Right lobe of liver (tissue), 6 donors: Measurements from ENCODE around the gene WDR5. TPM values are rescaled to one million over a fixed set of nuclear protein-coding genes. Genes with fewer than 3 reads are reported as not detected.

Experiments used
- ATAC-seq, 4 donors: fragments of 200-7000 bp; cut with Tn5 transposase; one replicate each; pipeline ENCODE4 v1.9.1; 2020; ENCODE audit warnings: mild to moderate bottlenecking in 4 of 4, moderate library complexity in 4 of 4
- DNase-seq, 3 donors: peaks; one replicate each; pipeline ENCODE4 v3.0.0-alpha.2; 2020
- H3K27ac ChIP-seq, 3 donors: fragments of 200-600 bp; one replicate each; pipeline ENCODE4 v1.8.0; 2022
- H3K27me3 ChIP-seq, 2 donors: fragments of 200-600 bp; one replicate each; pipeline ENCODE4 v1.8.0; 2022
- H3K36me3 ChIP-seq, 4 donors: fragments of 200-600 bp; sonication (generic) in 1 of 4; one replicate each; pipeline versions ENCODE4 v1.5.1 to v1.8.0; 2017 to 2022; ENCODE audit warnings: control low read depth in 1 of 4
- H3K4me1 ChIP-seq, 4 donors: fragments of 200-600 bp; sonication (generic) in 1 of 4; one replicate each; pipeline versions ENCODE4 v1.5.1 to v1.8.0; 2017 to 2022; ENCODE audit warnings: control low read depth in 1 of 4
- H3K4me3 ChIP-seq, 3 donors: fragments of 200-600 bp; one replicate each; pipeline ENCODE4 v1.8.0; 2022
- H3K9me3 ChIP-seq, 4 donors: fragments of 200-600 bp; sonication (generic) in 1 of 4; one replicate each; pipeline versions ENCODE4 v1.5.1 to v1.8.0; 2017 to 2022; ENCODE audit warnings: control low read depth in 1 of 4
- POLR2A ChIP-seq: fragments of 450-650 bp; IDR thresholded peaks from one replicate; pipeline ENCODE4 v1.6.1; 2017; ENCODE audit warnings: antibody characterized with exemption, mild to moderate bottlenecking
- WGBS: methylation state at CpG from one replicate; pipeline ENCODE4 v1.1.6; 2018; ENCODE audit warnings: low coverage, low lambda C conversion rate; ENCODE audit not compliant: insufficient coverage; ENCODE audit errors: missing lambda C conversion rate; 5-methylcytosine and 5-hydroxymethylcytosine counted together
- intact Hi-C, 2 donors: fragments of 100-400 bp; cut with DNase I; formaldehyde crosslinking; loops; one replicate each; pipeline versions ENCODE4 v1.11.2 to v1.14.1; 2022
- total RNA-seq, 6 experiments: library from RNA; depleted of rRNA in 2 of 6; stranded (reverse); fragments of >200 nt in 2 of 6; fragmentation: NEBNext Ultra II Directional in 3 of 6; extraction: Animal tissue kit (Norgen Biotek cat#: 25700) in 3 of 6; gene quantifications; one replicate each; pipeline versions ENCODE4 v1.1.0 to v1.2.4, GENCODE V29; 2016 to 2023
- TF ChIP-seq, protein P1 (sequence below), 4 donors: fragments of 200-600 bp in 3 of 4; fragments of 450-650 bp in 1 of 4; IDR thresholded peaks; one replicate each; pipeline versions ENCODE4 v1.5.1 to v1.8.0; 2016 to 2022; ENCODE audit warnings: antibody characterized with exemption in 4 of 4, mild to moderate bottlenecking in 2 of 4
- donor health status: DM: no; HTN: yes; CAD: no.
- donor health status: DM: no; HTN: no; CAD: no.
- donor health status: DM: no; HTN: no; CAD: no.
- donor health status: DM: no; HTN: yes; CAD: no.
- donor health status: DM: no; HTN: yes; CAD: no.

Gene WDR5
- total RNA-seq, 6 experiments from 2014 or later: 16.6 to 24.0 (median 19.9) TPM

DNA sequence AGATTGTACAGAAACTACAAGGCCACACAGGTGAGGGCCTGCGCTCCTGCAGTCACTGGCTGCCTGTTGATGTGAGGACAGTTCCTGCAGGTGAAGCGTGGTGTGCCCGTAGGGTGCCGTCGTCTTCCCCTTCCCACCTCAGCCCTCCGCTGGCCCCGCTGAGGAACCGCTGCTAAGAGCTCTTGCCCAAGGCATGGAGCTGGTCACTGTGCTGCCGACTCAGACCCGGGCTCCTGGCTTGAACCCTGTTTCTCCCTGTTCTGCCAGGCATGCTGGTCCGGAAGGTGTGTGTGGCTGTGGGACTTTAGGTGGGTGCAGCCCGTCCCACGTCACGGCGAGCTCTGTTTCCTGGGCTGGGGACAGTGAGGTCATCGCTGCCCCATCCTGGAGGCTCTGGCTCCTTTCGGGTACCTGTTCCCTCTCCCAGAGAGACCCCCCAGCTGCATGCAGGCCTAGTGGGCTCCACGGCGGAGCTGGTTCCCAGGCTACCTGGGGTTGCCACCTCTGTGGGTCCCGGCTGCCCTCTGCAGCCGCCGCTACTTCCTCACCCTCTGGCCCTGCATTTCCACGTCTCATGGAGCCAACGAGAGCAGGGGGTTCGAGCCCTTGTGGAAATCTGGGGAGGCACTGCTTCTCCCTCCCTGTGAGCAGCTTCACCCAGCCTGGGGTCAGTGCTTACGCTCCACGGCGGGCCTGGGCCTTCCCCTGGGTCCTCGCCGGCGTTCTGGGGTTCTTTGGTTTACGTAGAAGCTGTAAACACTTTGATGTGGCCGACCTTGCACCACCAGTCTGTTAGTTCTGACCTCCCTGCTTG lies 20.9 kb downstream of the WDR5 start:
- Histone ChIP-seq H3K4me3 (no peak overlapping the region), H3K27ac (no peak overlapping the region), H3K4me1 (no peaks in the 10 kb centered on the region), H3K36me3 (peaks cover 11 to 63% (median 37%) of the 10 kb centered on the region in 4 donors), H3K27me3 (no peaks in the 10 kb centered on the region), H3K9me3 (no peaks in the 10 kb centered on the region)
- WGBS: 80% methylated on average over 5 of the region's 33 CpGs
- intact Hi-C loops: loop anchor here in 1 of 2 donors (5.0 kb wide), 1 partner anchor 834 kb away; no protein-coding TSS in a partner anchor
- DNase-seq: peak in 1 of 3 donors; percentile 45
- no peak for ATAC-seq
- no peak for TF ChIP-seq POLR2A
- TF ChIP-seq, protein P1, sequence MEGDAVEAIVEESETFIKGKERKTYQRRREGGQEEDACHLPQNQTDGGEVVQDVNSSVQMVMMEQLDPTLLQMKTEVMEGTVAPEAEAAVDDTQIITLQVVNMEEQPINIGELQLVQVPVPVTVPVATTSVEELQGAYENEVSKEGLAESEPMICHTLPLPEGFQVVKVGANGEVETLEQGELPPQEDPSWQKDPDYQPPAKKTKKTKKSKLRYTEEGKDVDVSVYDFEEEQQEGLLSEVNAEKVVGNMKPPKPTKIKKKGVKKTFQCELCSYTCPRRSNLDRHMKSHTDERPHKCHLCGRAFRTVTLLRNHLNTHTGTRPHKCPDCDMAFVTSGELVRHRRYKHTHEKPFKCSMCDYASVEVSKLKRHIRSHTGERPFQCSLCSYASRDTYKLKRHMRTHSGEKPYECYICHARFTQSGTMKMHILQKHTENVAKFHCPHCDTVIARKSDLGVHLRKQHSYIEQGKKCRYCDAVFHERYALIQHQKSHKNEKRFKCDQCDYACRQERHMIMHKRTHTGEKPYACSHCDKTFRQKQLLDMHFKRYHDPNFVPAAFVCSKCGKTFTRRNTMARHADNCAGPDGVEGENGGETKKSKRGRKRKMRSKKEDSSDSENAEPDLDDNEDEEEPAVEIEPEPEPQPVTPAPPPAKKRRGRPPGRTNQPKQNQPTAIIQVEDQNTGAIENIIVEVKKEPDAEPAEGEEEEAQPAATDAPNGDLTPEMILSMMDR (IDR thresholded peaks at IDR 0.05): no peak

DNA sequence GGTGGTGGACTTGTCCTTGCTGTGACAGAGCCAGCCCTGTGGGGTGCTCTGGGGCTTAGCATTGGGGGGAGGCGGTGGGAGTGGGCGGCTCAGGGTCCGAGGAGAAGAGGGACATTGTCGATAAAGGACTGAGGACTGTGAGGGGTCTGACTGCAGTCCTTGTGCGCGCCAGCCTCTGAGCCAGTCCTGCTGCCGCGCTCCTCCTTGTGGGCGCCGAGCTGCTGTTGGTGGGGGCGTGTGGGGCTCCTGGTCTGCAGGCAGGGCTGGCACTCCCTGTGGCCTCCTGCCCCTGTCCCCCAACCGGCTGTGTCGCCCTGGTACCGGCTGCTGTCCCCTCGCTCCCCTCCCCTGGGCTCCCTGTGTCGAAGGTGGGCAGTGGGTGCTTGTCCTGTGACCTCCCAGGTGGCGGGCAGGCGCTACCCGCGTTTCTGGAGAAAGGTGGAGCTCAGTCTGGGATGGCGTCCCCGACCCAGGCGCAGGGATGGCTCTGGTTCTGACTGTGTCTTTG lies 21.6 kb downstream of the WDR5 start:
- TF ChIP-seq, protein P1 (IDR thresholded peaks at IDR 0.05): no peak
- no peak for TF ChIP-seq POLR2A
- intact Hi-C loops: loop anchor here in 1 of 2 donors (5.0 kb wide), 1 partner anchor 835 kb away; no protein-coding TSS in a partner anchor
- Histone ChIP-seq H3K36me3 (peaks cover 11 to 62% (median 33%) of the 10 kb centered on the region in 4 donors), H3K27ac (no peak overlapping the region), H3K9me3 (no peaks in the 10 kb centered on the region), H3K4me1 (no peaks in the 10 kb centered on the region), H3K27me3 (no peaks in the 10 kb centered on the region), H3K4me3 (no peak overlapping the region)
- peak in 1 of 3 donors; percentile 42 for DNase-seq
- ATAC-seq: no peak
- WGBS: 90% methylated on average over 2 of the region's 23 CpGs

DNA sequence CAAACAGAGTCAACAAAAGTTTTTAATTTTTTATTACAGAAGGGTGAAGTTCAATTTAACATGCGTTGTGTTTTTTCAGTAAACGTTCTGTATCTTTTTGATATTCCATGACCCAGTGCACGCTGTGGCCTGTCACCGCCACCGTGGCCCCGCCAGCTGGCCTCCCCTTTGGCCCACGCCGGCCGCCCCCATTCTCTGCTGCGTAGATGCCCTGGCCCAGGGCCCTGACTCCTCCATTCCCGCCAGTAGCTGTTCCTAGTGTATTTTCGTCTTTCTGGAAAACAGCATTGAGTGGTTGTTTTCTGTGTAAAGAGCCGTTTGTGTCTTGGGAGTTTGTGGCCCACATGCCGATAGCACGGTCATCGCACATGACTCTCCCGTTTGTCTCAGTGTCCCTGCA lies 22.4 kb downstream of the WDR5 start:
- TF ChIP-seq POLR2A: no peak
- TF ChIP-seq, protein P1 (IDR thresholded peaks at IDR 0.05): no peak
- ATAC-seq (no peak), DNase-seq (peak in 1 of 3 donors; percentile 36)
- H3K36me3 ChIP-seq: peaks cover 11 to 55% (median 29%) of the 10 kb centered on the region in 4 donors
- peaks cover 0 to 7% (median 0%) of the 10 kb centered on the region in 4 donors for H3K4me1 ChIP-seq
- no peak overlapping the region for H3K27ac ChIP-seq
- H3K27me3 ChIP-seq: no peaks in the 10 kb centered on the region
- H3K4me3 ChIP-seq: no peak overlapping the region
- WGBS: 79% methylated on average over 16 of the region's 17 CpGs
- intact Hi-C loops: loop anchor here in 1 of 2 donors (5.0 kb wide), 1 partner anchor 836 kb away; no protein-coding TSS in a partner anchor
- H3K9me3 ChIP-seq: no peaks in the 10 kb centered on the region

DNA sequence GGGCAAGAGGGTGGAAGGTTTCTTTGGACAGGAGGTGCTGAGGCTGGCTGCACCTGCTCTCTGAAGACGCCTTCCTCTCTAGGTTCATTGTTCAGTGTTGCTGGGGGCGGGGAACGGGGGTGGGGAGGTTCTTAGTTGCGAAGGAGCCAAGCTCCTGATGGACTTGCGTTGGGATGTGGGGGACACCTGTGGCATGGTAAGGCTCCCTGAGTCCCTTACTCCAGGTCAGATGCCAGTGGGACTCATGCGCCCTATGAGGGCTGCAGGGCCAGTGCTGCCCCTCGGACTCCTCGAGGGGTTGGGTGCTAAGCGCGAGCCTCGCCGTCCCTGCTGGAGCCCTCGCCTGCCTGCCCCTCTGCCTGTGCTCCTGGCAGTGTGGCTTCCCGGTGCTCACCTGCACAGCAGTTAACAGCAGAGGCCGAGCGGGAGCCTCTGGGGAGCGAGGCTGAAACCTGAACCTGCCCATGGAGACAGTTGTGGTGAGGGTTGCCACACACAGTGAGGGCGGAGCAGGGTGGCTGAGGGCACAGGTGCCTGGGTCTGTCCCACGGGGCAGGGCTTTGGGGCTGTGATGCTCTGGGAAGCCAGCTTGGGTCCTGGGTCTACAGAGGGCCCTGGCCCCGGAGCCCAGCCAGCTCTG lies 23.0 kb downstream of the WDR5 start:
- no peak for TF ChIP-seq POLR2A
- TF ChIP-seq, protein P1 (IDR thresholded peaks at IDR 0.05): no peak
- ATAC-seq (no peak), DNase-seq (peak in 1 of 3 donors; percentile 33)
- intact Hi-C loops: loop anchor here in 1 of 2 donors (5.0 kb wide), 1 partner anchor 837 kb away; no protein-coding TSS in a partner anchor
- Histone ChIP-seq H3K36me3 (peaks cover 11 to 49% (median 29%) of the 10 kb centered on the region in 4 donors), H3K4me1 (peaks cover 0 to 10% (median 2%) of the 10 kb centered on the region in 4 donors), H3K4me3 (no peak overlapping the region), H3K27ac (no peak overlapping the region), H3K9me3 (no peaks in the 10 kb centered on the region), H3K27me3 (no peaks in the 10 kb centered on the region)
- no CpG with 5 or more reads among the region's 20 CpGs for WGBS
